GM23338 (cell line): ENCODE results near the gene FN3K.

Source experiments
- CTCF ChIP-seq, 2 experiments: fragments of 200-600 bp in 1 of 2; sonication (generic) in 1 of 2; conservative IDR thresholded peaks; 2 replicates each; pipeline versions ENCODE4 v1.5.1 to v1.6.1; 2016 to 2017; ENCODE audit warnings: antibody characterized with exemption in 2 of 2, low read depth in 2 of 2, mild to moderate bottlenecking in 2 of 2, moderate library complexity in 1 of 2
- EZH2 ChIP-seq: fragments of 200-600 bp; sonication (generic); IDR thresholded peaks from one replicate; pipeline ENCODE4 v1.8.0; 2017; ENCODE audit warnings: antibody characterized with exemption, mild to moderate bottlenecking, low read depth; ENCODE audit not compliant: unreplicated experiment
- EZH2phosphoT487 ChIP-seq: fragments of 200-600 bp; sonication (generic); IDR thresholded peaks from one replicate; pipeline ENCODE4 v1.8.1; 2018; ENCODE audit warnings: antibody characterized with exemption; ENCODE audit not compliant: unreplicated experiment
- POLR2AphosphoS5 ChIP-seq: IDR thresholded peaks from 2 replicates; pipeline ENCODE4 v1.6.1; 2016; ENCODE audit warnings: antibody characterized with exemption, low read depth
- ZNF114 ChIP-seq: fragments of 250-450 bp; sonication (Bioruptor Pico); IDR thresholded peaks from 2 replicates; pipeline ENCODE4 v1.5.0; 2020; ENCODE audit warnings: mild to moderate bottlenecking, moderate library complexity
- ZNF331 ChIP-seq: fragments of 250-450 bp; sonication (Bioruptor Pico); IDR thresholded peaks from 2 replicates; pipeline ENCODE4 v1.5.0; 2020; ENCODE audit warnings: low read depth, mild to moderate bottlenecking, moderate library complexity

- TF ChIP-seq CTCF (conservative IDR thresholded peaks at IDR 0.05; ENCODE audit: low read depth in 2 of 2) (peak; percentile 82), POLR2AphosphoS5 (no peak), EZH2phosphoT487 (no peak), ZNF331 (no peak), EZH2 (no peak), ZNF114 (CRISPR knock-in tag) (no peak)
Measured at GRCh38 chr17:82767041-82767754, 31.8 kb downstream of the FN3K start.
